H1 (cell line): ENCODE results near the gene ESPNL. TPM values are rescaled to one million over a fixed set of nuclear protein-coding genes. Genes with fewer than 3 reads are reported as not detected.

Experiments used
- ATF2 ChIP-seq: IDR thresholded peaks from 2 replicates; pipeline ENCODE4 v1.6.1; 2012; ENCODE audit warnings: low read length, inconsistent platforms
- BACH1 ChIP-seq: IDR thresholded peaks from 2 replicates; pipeline ENCODE4 v1.6.1; 2012; ENCODE audit warnings: low read length, improper control_type of control experiment
- BCL11A ChIP-seq, 2 experiments: IDR thresholded peaks; one replicate each; pipeline ENCODE4 v1.6.1; 2011; ENCODE audit warnings: low read depth in 2 of 2, low read length in 2 of 2, mild to moderate bottlenecking in 2 of 2
- BRCA1 ChIP-seq: IDR thresholded peaks from 2 replicates; pipeline ENCODE4 v1.6.1; 2012; ENCODE audit warnings: low read depth, low read length, improper control_type of control experiment
- CHD1 ChIP-seq: IDR thresholded peaks from 2 replicates; pipeline ENCODE4 v1.6.1; 2012; ENCODE audit warnings: low read depth, low read length, improper control_type of control experiment
- E2F6 ChIP-seq: IDR thresholded peaks from 2 replicates; pipeline ENCODE4 v1.6.1; 2012; ENCODE audit warnings: inconsistent platforms
- EZH2 ChIP-seq: fragments of 200-600 bp; sonication (generic); IDR thresholded peaks from 2 replicates; pipeline ENCODE4 v1.7.1; 2012; ENCODE audit warnings: low read depth, mild to moderate bottlenecking, moderate library complexity, low read length, inconsistent platforms; ENCODE audit not compliant: severe bottlenecking
- FOSL1 ChIP-seq: IDR thresholded peaks from 2 replicates; pipeline ENCODE4 v1.6.1; 2011; ENCODE audit warnings: mild to moderate bottlenecking, low read depth, low read length, moderate library complexity; ENCODE audit not compliant: insufficient read depth
- GABPA ChIP-seq: IDR thresholded peaks from 2 replicates; pipeline ENCODE4 v1.6.1; 2011; ENCODE audit warnings: mild to moderate bottlenecking, low read length, moderate library complexity, borderline replicate concordance; ENCODE audit not compliant: insufficient read depth
- GTF2F1 ChIP-seq: IDR thresholded peaks from 2 replicates; pipeline ENCODE4 v1.6.1; 2012; ENCODE audit warnings: low read depth, low read length, improper control_type of control experiment, borderline replicate concordance
- HDAC2 ChIP-seq, 2 experiments: fragments of 300-600 bp in 1 of 2; sonication (generic) in 1 of 2; IDR thresholded peaks; 2 replicates each; pipeline ENCODE4 v1.6.1; 2011 to 2012; ENCODE audit warnings: low read depth in 2 of 2, low read length in 2 of 2, mild to moderate bottlenecking in 2 of 2, moderate library complexity in 2 of 2, borderline replicate concordance in 1 of 2, inconsistent platforms in 1 of 2
- HDAC6 ChIP-seq: IDR thresholded peaks from one replicate; pipeline ENCODE4 v1.7.1; 2012; ENCODE audit warnings: low read depth, mild to moderate bottlenecking, inconsistent platforms, low read length, moderate library complexity
- MAX ChIP-seq: IDR thresholded peaks from 2 replicates; pipeline ENCODE4 v1.6.1; 2012; ENCODE audit warnings: inconsistent platforms
- NRF1 ChIP-seq: IDR thresholded peaks from 2 replicates; pipeline ENCODE4 v1.6.1; 2011; ENCODE audit warnings: mild to moderate bottlenecking, low read depth, low read length, improper control_type of control experiment
- POLR2A ChIP-seq, 2 experiments: IDR thresholded peaks; 1 replicate in 1 of 2; 2 replicates in 1 of 2; pipeline ENCODE4 v1.6.1; 2011; ENCODE audit warnings: low read depth in 2 of 2, low read length in 2 of 2, mild to moderate bottlenecking in 2 of 2; ENCODE audit errors: control extremely low read depth in 1 of 2
- RAD21 ChIP-seq, 2 experiments: IDR thresholded peaks in 1 of 2; conservative IDR thresholded peaks in 1 of 2; 2 replicates each; pipeline ENCODE4 v1.6.1; 2011; ENCODE audit warnings: low read depth in 2 of 2, low read length in 2 of 2, improper control_type of control experiment in 1 of 2, inconsistent platforms in 1 of 2, mild to moderate bottlenecking in 1 of 2, moderate library complexity in 1 of 2
- RBBP5 ChIP-seq: IDR thresholded peaks from 2 replicates; pipeline ENCODE4 v1.7.1; 2012; ENCODE audit warnings: low read depth, mild to moderate bottlenecking, inconsistent platforms, low read length, moderate library complexity, borderline replicate concordance
- SUZ12 ChIP-seq: fragments of 200-600 bp; sonication (generic); IDR thresholded peaks from 2 replicates; pipeline ENCODE4 v1.6.1; 2012; ENCODE audit warnings: mild to moderate bottlenecking, inconsistent platforms, low read length, moderate library complexity, mixed read lengths
- TAF7 ChIP-seq: optimal IDR thresholded peaks from 2 replicates; pipeline ENCODE3; 2011; ENCODE audit warnings: low read depth, mild to moderate bottlenecking, inconsistent platforms, low read length, moderate library complexity, borderline replicate concordance
- TBP ChIP-seq: IDR thresholded peaks from 2 replicates; pipeline ENCODE4 v1.6.1; 2011; ENCODE audit warnings: low read depth, low read length, improper control_type of control experiment
- YY1 ChIP-seq: IDR thresholded peaks from 2 replicates; pipeline ENCODE4 v1.6.1; 2011; ENCODE audit warnings: low read depth, mild to moderate bottlenecking, low read length
- polyA plus RNA-seq, 7 experiments: library from polyadenylated mRNA; depleted of rRNA in 3 of 7; stranded (reverse) in 5 of 7; unstranded in 2 of 7; fragments of >200 nt in 5 of 7; fragments of 200-250 nt in 2 of 7; gene quantifications; 1 replicate in 5 of 7; 2 replicates in 1 of 7; 4 replicates in 1 of 7; pipeline versions ENCODE4 v1.2.1 to v1.2.3, GENCODE V29; 2011 to 2013; ENCODE audit warnings: missing spikeins in 2 of 7, mixed read lengths in 2 of 7
- total RNA-seq: library from RNA; stranded (reverse); fragmentation: NEBNext Ultra II Directional; extraction: Animal tissue kit (Norgen Biotek cat#: 25700); gene quantifications from 2 replicates; pipeline ENCODE4 v1.2.1, GENCODE V29; 2021

Gene ESPNL
- total and polyA plus RNA-seq, 2 of the 8 experiments (the other 6 are each of a cell fraction or from before 2014, with no cell fraction given) = 0.68 to 1.3 TPM

- TF ChIP-seq BACH1 = peak; percentile 68
- TF ChIP-seq ATF2 = no peak
- TF ChIP-seq GTF2F1 = no peak
- peak; percentile 46 to 57 for TF ChIP-seq RAD21 (IDR thresholded peaks at IDR 0.05 in 1 of 2, conservative IDR thresholded peaks at IDR 0.05 in 1 of 2; ENCODE audit: low read depth in 2 of 2, low read length in 2 of 2)
- no peak for TF ChIP-seq NRF1
- TF ChIP-seq HDAC2 (IDR thresholded peaks at IDR 0.05; ENCODE audit: borderline replicate concordance in 1 of 2, low read depth in 2 of 2, low read length in 2 of 2) = no peak
- no peak for TF ChIP-seq EZH2
- no peak for TF ChIP-seq BRCA1
- TF ChIP-seq POLR2A (IDR thresholded peaks at IDR 0.05; ENCODE audit: control extremely low read depth in 1 of 2, low read depth in 2 of 2, low read length in 2 of 2) = no peak
- TF ChIP-seq BCL11A (IDR thresholded peaks at IDR 0.05; ENCODE audit: low read depth in 2 of 2, low read length in 2 of 2) = no peak
- no peak for TF ChIP-seq FOSL1
- TF ChIP-seq RBBP5 = no peak
- peak; percentile 12; the same call in 1 of the 2 replicates for TF ChIP-seq E2F6
- TF ChIP-seq MAX = peak; percentile 53; the same call in 1 of the 2 replicates
- TF ChIP-seq TBP = no peak
- TF ChIP-seq CHD1 = no peak
- no peak for TF ChIP-seq HDAC6
- TF ChIP-seq SUZ12 = no peak
- no peak for TF ChIP-seq TAF7
- peak; percentile 59; the same call in 1 of the 2 replicates for TF ChIP-seq GABPA
- no peak for TF ChIP-seq YY1
Observed at GRCh38 chr2:238139196-238140039, 39.3 kb downstream of the ESPNL start (continued).
